Measurements from ENCODE around the gene DDI2. TPM values are rescaled to one million over a fixed set of nuclear protein-coding genes. Genes with fewer than 3 reads are reported as not detected.
"Not testable (repeated sequence)": the region's sequence is repeated elsewhere in the genome, so short reads cannot be mapped to it uniquely, and the experiment has no call there.

The DDI2 gene
- 18.9 and 22.9 TPM in 2 replicates for total RNA-seq

GRCh38 chr1:15617173-15618076 is at the start of gene DDI2:
Gene DDI2 (plus strand): TSS chr1:15617458. CDS start chr1:15617671, 213 bp downstream.
- peak; percentile 97 for DNase-seq

- DNase-seq: no peak
Measured at GRCh38 chr1:15568387-15569073, 48.7 kb upstream of the DDI2 start.

- DNase-seq: no peak
Measured at GRCh38 chr1:15570861-15571260, 46.4 kb upstream of the DDI2 start.

GRCh38 chr1:15571266-15571665 is 46.0 kb upstream of the DDI2 start:
- no peak for DNase-seq

GRCh38 chr1:15573477-15573876 is 43.8 kb upstream of the DDI2 start:
- DNase-seq: no peak

GRCh38 chr1:15574741-15575140 is 42.5 kb upstream of the DDI2 start:
- DNase-seq: no peak

- no peak for DNase-seq
Measured at GRCh38 chr1:15575549-15576150, 41.6 kb upstream of the DDI2 start.

- DNase-seq: peak; percentile 43
Measured at GRCh38 chr1:15577691-15578090, 39.6 kb upstream of the DDI2 start.

- DNase-seq: no peak
Measured at GRCh38 chr1:15578921-15579682, 38.2 kb upstream of the DDI2 start.

GRCh38 chr1:15579683-15580047 is 37.6 kb upstream of the DDI2 start:
- no peak for DNase-seq

- no peak for DNase-seq
Measured at GRCh38 chr1:15583016-15583706, 34.1 kb upstream of the DDI2 start.

GRCh38 chr1:15584489-15585363 is 32.5 kb upstream of the DDI2 start, which contains the start of gene AGMAT:
Gene AGMAT (minus strand): TSS chr1:15585051. CDS start chr1:15584967, 84 bp downstream.
- peak; percentile 48 for DNase-seq

GRCh38 chr1:15592285-15592684 is 25.0 kb upstream of the DDI2 start:
- no peak for DNase-seq

- no peak for DNase-seq
Measured at GRCh38 chr1:15595809-15596617, 21.2 kb upstream of the DDI2 start.

- no peak for DNase-seq
Measured at GRCh38 chr1:15598436-15598835, 18.8 kb upstream of the DDI2 start.

- peak; percentile 96 for DNase-seq
Measured at GRCh38 chr1:15603050-15603965, 13.9 kb upstream of the DDI2 start.

- DNase-seq: not testable (repeated sequence)
Measured at GRCh38 chr1:15603966-15604282, 13.3 kb upstream of the DDI2 start.

GRCh38 chr1:15604400-15604799 is 12.9 kb upstream of the DDI2 start:
- DNase-seq: not testable (repeated sequence)
